VCaP (cell line): Measurements from ENCODE around the gene TAOK3.
"Not testable (repeated sequence)": the region's sequence is repeated elsewhere in the genome, so short reads cannot be mapped to it uniquely, and the experiment has no call there.

ENCODE experiments used
- H3K27ac ChIP-seq: fragments of 450-650 bp; 2 replicates; pipeline ENCODE4 v1.5.1; 2017
- CTCF ChIP-seq: fragments of 450-650 bp; conservative IDR thresholded peaks from 2 replicates; pipeline ENCODE4 v1.5.1; 2017; ENCODE audit warnings: mild to moderate bottlenecking, moderate library complexity

The TAOK3 gene

GRCh38 chr12:118325081-118325480 is 47.6 kb downstream of the TAOK3 start:
- TF ChIP-seq CTCF = no peak
- H3K27ac ChIP-seq = no peak overlapping the region

- no peak overlapping the region for H3K27ac ChIP-seq
- TF ChIP-seq CTCF = no peak
These were observed 53.1 kb downstream of the TAOK3 start for GRCh38 chr12:118319627-118320026.

GRCh38 chr12:118318744-118319143 is 54.0 kb downstream of the TAOK3 start:
- TF ChIP-seq CTCF = no peak
- H3K27ac ChIP-seq = no peak overlapping the region

GRCh38 chr12:118317729-118318128 is 55.0 kb downstream of the TAOK3 start:
- H3K27ac ChIP-seq = no peak overlapping the region
- no peak for TF ChIP-seq CTCF

- H3K27ac ChIP-seq = no peak overlapping the region
- no peak for TF ChIP-seq CTCF
These were observed 56.9 kb downstream of the TAOK3 start for GRCh38 chr12:118315821-118316220.

- H3K27ac ChIP-seq = no peak overlapping the region
- no peak for TF ChIP-seq CTCF
These were observed 60.1 kb downstream of the TAOK3 start for GRCh38 chr12:118312578-118312977.

GRCh38 chr12:118311666-118312065 is 61.0 kb downstream of the TAOK3 start:
- TF ChIP-seq CTCF = no peak

GRCh38 chr12:118310320-118310719 is 62.4 kb downstream of the TAOK3 start:
- H3K27ac ChIP-seq = no peak overlapping the region
- TF ChIP-seq CTCF = no peak

More at GRCh38 chr12:118311666-118312065, 61.0 kb downstream of the TAOK3 start:
- H3K27ac ChIP-seq = no peak overlapping the region

- not testable (repeated sequence) for H3K27ac ChIP-seq
These were observed 64.7 kb downstream of the TAOK3 start for GRCh38 chr12:118308006-118308405.
